ENCODE results near the gene C16orf74. TPM values are rescaled to one million over a fixed set of nuclear protein-coding genes. Genes with fewer than 3 reads are reported as not detected.

The C16orf74 gene
- total RNA-seq, 1 experiment from 2014 or later, result 7.7 TPM

GRCh38 chr16:85715169-85716021 is 35.5 kb downstream of the C16orf74 start:
- H3K36me3 ChIP-seq, result no peaks in the 10 kb centered on the region
- H3K4me3 ChIP-seq, result no peak overlapping the region
- H3K27ac ChIP-seq, result no peak overlapping the region
- peaks cover 9% of the 10 kb centered on the region for H3K9me3 ChIP-seq (replicated peaks)
- H3K4me1 ChIP-seq (replicated peaks), result no peaks in the 10 kb centered on the region
- H3K27me3 ChIP-seq (replicated peaks), result no peaks in the 10 kb centered on the region
- DNase-seq (ENCODE audit: low read depth in 1 of 2, low spot score in 2 of 2), result no peak

GRCh38 chr16:85712801-85713200 is 38.1 kb downstream of the C16orf74 start:
- H3K4me1 ChIP-seq (replicated peaks), result no peaks in the 10 kb centered on the region
- H3K36me3 ChIP-seq, result no peaks in the 10 kb centered on the region
- no peak overlapping the region for H3K4me3 ChIP-seq
- no peak for DNase-seq (ENCODE audit: low read depth in 1 of 2, low spot score in 2 of 2)
- no peak overlapping the region for H3K27ac ChIP-seq
- no peaks in the 10 kb centered on the region for H3K27me3 ChIP-seq (replicated peaks)
- H3K9me3 ChIP-seq (replicated peaks), result peaks cover 9% of the 10 kb centered on the region

GRCh38 chr16:85711982-85712587 is 38.8 kb downstream of the C16orf74 start:
- H3K27me3 ChIP-seq (replicated peaks), result no peaks in the 10 kb centered on the region
- no peak overlapping the region for H3K27ac ChIP-seq
- no peaks in the 10 kb centered on the region for H3K4me1 ChIP-seq (replicated peaks)
- no peaks in the 10 kb centered on the region for H3K36me3 ChIP-seq
- no peak for DNase-seq (ENCODE audit: low read depth in 1 of 2, low spot score in 2 of 2)
- no peak overlapping the region for H3K4me3 ChIP-seq
- peaks cover 9% of the 10 kb centered on the region for H3K9me3 ChIP-seq (replicated peaks)

- no peak overlapping the region for H3K27ac ChIP-seq
- no peak overlapping the region for H3K4me3 ChIP-seq
- DNase-seq (ENCODE audit: low read depth in 1 of 2, low spot score in 2 of 2), result no peak
- H3K27me3 ChIP-seq (replicated peaks), result no peaks in the 10 kb centered on the region
- H3K4me1 ChIP-seq (replicated peaks), result no peaks in the 10 kb centered on the region
- H3K9me3 ChIP-seq (replicated peaks), result peaks cover 9% of the 10 kb centered on the region
- no peaks in the 10 kb centered on the region for H3K36me3 ChIP-seq
Measured at GRCh38 chr16:85710732-85711131, 40.2 kb downstream of the C16orf74 start.

GRCh38 chr16:85709766-85710585 is 40.9 kb downstream of the C16orf74 start:
- Histone ChIP-seq H3K27me3 (replicated peaks) (no peaks in the 10 kb centered on the region), H3K27ac (no peak overlapping the region), H3K4me3 (no peak overlapping the region), H3K36me3 (no peaks in the 10 kb centered on the region), H3K9me3 (replicated peaks) (peaks cover 9% of the 10 kb centered on the region), H3K4me1 (replicated peaks) (no peaks in the 10 kb centered on the region)
- no peak for DNase-seq (ENCODE audit: low read depth in 1 of 2, low spot score in 2 of 2)

GRCh38 chr16:85708338-85708737 is 42.6 kb downstream of the C16orf74 start:
- H3K9me3 ChIP-seq (replicated peaks), result peaks cover 9% of the 10 kb centered on the region
- no peaks in the 10 kb centered on the region for H3K27me3 ChIP-seq (replicated peaks)
- H3K27ac ChIP-seq, result no peak overlapping the region
- no peaks in the 10 kb centered on the region for H3K4me1 ChIP-seq (replicated peaks)
- no peaks in the 10 kb centered on the region for H3K36me3 ChIP-seq
- no peak overlapping the region for H3K4me3 ChIP-seq
- DNase-seq (ENCODE audit: low read depth in 1 of 2, low spot score in 2 of 2), result no peak

GRCh38 chr16:85707528-85708095 is 43.3 kb downstream of the C16orf74 start:
- Histone ChIP-seq H3K36me3 (no peaks in the 10 kb centered on the region), H3K27me3 (replicated peaks) (no peaks in the 10 kb centered on the region), H3K27ac (no peak overlapping the region), H3K9me3 (replicated peaks) (peaks cover 9% of the 10 kb centered on the region), H3K4me3 (no peak overlapping the region), H3K4me1 (replicated peaks) (no peaks in the 10 kb centered on the region)
- no peak for DNase-seq (ENCODE audit: low read depth in 1 of 2, low spot score in 2 of 2)

GRCh38 chr16:85706449-85707034 is 44.4 kb downstream of the C16orf74 start:
- Histone ChIP-seq H3K4me1 (replicated peaks) (no peaks in the 10 kb centered on the region), H3K4me3 (no peak overlapping the region), H3K27me3 (replicated peaks) (no peaks in the 10 kb centered on the region), H3K9me3 (replicated peaks) (no peaks in the 10 kb centered on the region), H3K27ac (no peak overlapping the region), H3K36me3 (no peaks in the 10 kb centered on the region)
- DNase-seq (ENCODE audit: low read depth in 1 of 2, low spot score in 2 of 2), result no peak

GRCh38 chr16:85704900-85705846 is 45.7 kb downstream of the C16orf74 start:
- Histone ChIP-seq H3K4me3 (no peak overlapping the region), H3K27ac (no peak overlapping the region), H3K9me3 (replicated peaks) (no peaks in the 10 kb centered on the region), H3K36me3 (no peaks in the 10 kb centered on the region), H3K27me3 (replicated peaks) (no peaks in the 10 kb centered on the region), H3K4me1 (replicated peaks) (no peaks in the 10 kb centered on the region)
- no peak for DNase-seq (ENCODE audit: low read depth in 1 of 2, low spot score in 2 of 2)

- no peaks in the 10 kb centered on the region for H3K9me3 ChIP-seq (replicated peaks)
Measured at GRCh38 chr16:85704011-85704410, 46.9 kb downstream of the C16orf74 start.

GRCh38 chr16:85699628-85700027 is 51.3 kb downstream of the C16orf74 start:
- H3K27me3 ChIP-seq (replicated peaks), result peaks cover 14% of the 10 kb centered on the region; the same call in 1 of the 2 replicates
- no peak for DNase-seq (ENCODE audit: low read depth in 1 of 2, low spot score in 2 of 2)
- no peaks in the 10 kb centered on the region for H3K9me3 ChIP-seq (replicated peaks)
- H3K4me1 ChIP-seq (replicated peaks), result no peaks in the 10 kb centered on the region
- H3K4me3 ChIP-seq, result no peak overlapping the region
- H3K36me3 ChIP-seq, result no peaks in the 10 kb centered on the region
- H3K27ac ChIP-seq, result no peak overlapping the region

More at GRCh38 chr16:85704011-85704410, 46.9 kb downstream of the C16orf74 start:
- no peak overlapping the region for H3K27ac ChIP-seq
- H3K4me3 ChIP-seq, result no peak overlapping the region
- H3K4me1 ChIP-seq (replicated peaks), result no peaks in the 10 kb centered on the region
- no peak for DNase-seq (ENCODE audit: low read depth in 1 of 2, low spot score in 2 of 2)
- H3K27me3 ChIP-seq (replicated peaks), result no peaks in the 10 kb centered on the region
- no peaks in the 10 kb centered on the region for H3K36me3 ChIP-seq

- Histone ChIP-seq H3K36me3 (no peaks in the 10 kb centered on the region), H3K27me3 (replicated peaks) (peaks cover 14% of the 10 kb centered on the region; the same call in 1 of the 2 replicates), H3K4me3 (no peak overlapping the region), H3K4me1 (replicated peaks) (no peaks in the 10 kb centered on the region), H3K27ac (no peak overlapping the region), H3K9me3 (replicated peaks) (no peaks in the 10 kb centered on the region)
- no peak for DNase-seq (ENCODE audit: low read depth in 1 of 2, low spot score in 2 of 2)
Measured at GRCh38 chr16:85698935-85699558, 51.8 kb downstream of the C16orf74 start.

Data from SJSA1 (cell line).